Heart left ventricle (tissue), 13 donors: ENCODE results near the gene GAGE13.
A peak's percentile ranks its signal among the peaks of the same experiment; 100 is the strongest.

Source experiments
- CTCF ChIP-seq, 12 donors: fragments of 200-600 bp; sonication (generic) in 4 of 12; IDR thresholded peaks; one replicate each; pipeline versions ENCODE4 v1.5.0 to v1.8.0; 2018 to 2022; ENCODE audit warnings: antibody characterized with exemption in 12 of 12, mild to moderate bottlenecking in 5 of 12
- POLR2A ChIP-seq, 2 donors: fragments of 450-650 bp; IDR thresholded peaks; one replicate each; pipeline ENCODE4 v1.6.1; 2017; ENCODE audit warnings: antibody characterized with exemption in 2 of 2, mild to moderate bottlenecking in 2 of 2, moderate library complexity in 2 of 2
- donor health status: ischemic (EF 13 %, LVEDD 7.1; RV severe dilation, severe dysfunction).
- donor health status: DM: no; HTN: yes; CAD: no.
- donor health status: DM: no; HTN: no; CAD: no.
- donor health status: ischemic (EF 25% LVEDD 6.9; RV normal size, moderate dysfunction).
- donor health status: ischemic (EF 25% LVEDD 5.7; RV mildly dilated, moderate dysfunction).
- donor health status: ischemic (EF 35%, LVEDD 5.7; RV mildly dilated, moderate dysfunction).
- donor health status: nonischemic (EF 11% LVEDD 7.7; RV severe dilation, severe dysfunction).
- donor health status: DM: yes; HTN: yes; CAD: no.
- donor health status: PGD.
- donor health status: ischemic (EF 29% LVEDD 5.4; RV normal size, mild dysfunction).
- donor health status: nonischemic (EF 23%, LVEDD 6.1; RV moderate dilation, normal function).

GRCh38 chrX:49291615-49292337, 39.6 kb upstream of the GAGE13 start:
- TF ChIP-seq CTCF (IDR thresholded peaks at IDR 0.05) = peak; percentile 40 to 63 (median 54)
- no peak for TF ChIP-seq POLR2A (IDR thresholded peaks at IDR 0.05)
